GM18519 (cell line): ENCODE measurements around the gene IL26.

Experiments
- ATAC-seq: cut with Tn5 transposase; IDR thresholded peaks from one replicate; pipeline ENCODE4 v1.9.1; 2021; ENCODE audit warnings: mild to moderate bottlenecking, moderate library complexity; ENCODE audit not compliant: unreplicated experiment, low FRiP score

The IL26 gene

GRCh38 chr12:68159681-68160304 lies 65.8 kb downstream of the IL26 start, which contains the start of gene IFNG:
IFNG (minus strand) TSS chr12:68159740; CDS start chr12:68159615, 125 bp downstream.
- no peak for ATAC-seq

- ATAC-seq = no peak
Observed at GRCh38 chr12:68158432-68158831, 67.2 kb downstream of the IL26 start.

- ATAC-seq = no peak
Observed at GRCh38 chr12:68157380-68157779, 68.2 kb downstream of the IL26 start.

- ATAC-seq = no peak
Observed at GRCh38 chr12:68156636-68157035, 69.0 kb downstream of the IL26 start.

GRCh38 chr12:68154779-68155178 lies 70.8 kb downstream of the IL26 start:
- ATAC-seq = no peak
